Activated CD4-positive, alpha-beta T cell treated with anti-CD3 and anti-CD28 coated beads, Interleukin-2, amount 10 ng/mL, durations not matched to agents 24 days and 14 days (primary cell): Measurements from ENCODE around the gene CASKIN1. TPM values are rescaled to one million over a fixed set of nuclear protein-coding genes. Genes with fewer than 3 reads are reported as not detected.
A peak's percentile ranks its signal among the peaks of the same experiment; 100 is the strongest.

ENCODE experiments used
- DNase-seq: peaks from one replicate; pipeline ENCODE4 v3.0.0; 2022
- H3K27ac Mint-ChIP-seq: one replicate; pipeline ENCODE4 v1.8.0; 2022; ENCODE audit warnings: mild to moderate bottlenecking, mixed read lengths
- H3K27me3 Mint-ChIP-seq: one replicate; pipeline ENCODE4 v1.8.0; 2022; ENCODE audit warnings: mixed read lengths
- H3K36me3 Mint-ChIP-seq: one replicate; pipeline ENCODE4 v1.8.0; 2022; ENCODE audit warnings: low read depth, mild to moderate bottlenecking, mixed read lengths
- H3K4me1 Mint-ChIP-seq: one replicate; pipeline ENCODE4 v1.8.0; 2021; ENCODE audit warnings: mixed read lengths
- H3K4me3 Mint-ChIP-seq: one replicate; pipeline ENCODE4 v1.8.0; 2022; ENCODE audit warnings: mild to moderate bottlenecking, moderate library complexity, mixed read lengths
- H3K9me3 Mint-ChIP-seq: one replicate; pipeline ENCODE4 v1.8.0; 2021; ENCODE audit warnings: mixed read lengths
- intact Hi-C: fragments of 100-400 bp; cut with micrococcal nuclease; formaldehyde crosslinking; loops from one replicate; pipeline ENCODE4 v1.15.1; 2023
- total RNA-seq: library from RNA; stranded (reverse); gene quantifications from 2 replicates; pipeline ENCODE4 v1.2.3, GENCODE V29; 2022

Gene CASKIN1
- total RNA-seq, 1 donor from 2014 or later = 2.3 TPM

- intact Hi-C loops = loop anchor here (10.0 kb wide), 1 partner anchor 226 kb away; the partner anchor contains the start of gene CCNF
- H3K36me3 Mint-ChIP-seq = no peaks in the 10 kb centered on the region
Measured at GRCh38 chr16:2199095-2199494, 2.7 kb upstream of the CASKIN1 start.

GRCh38 chr16:2198283-2198682, 1.9 kb upstream of the CASKIN1 start:
- Mint-ChIP-seq H3K27ac (no peak overlapping the region), H3K36me3 (no peaks in the 10 kb centered on the region), H3K27me3 (peaks cover 43% of the 10 kb centered on the region), H3K4me1 (peaks cover 2% of the 10 kb centered on the region), H3K9me3 (no peaks in the 10 kb centered on the region), H3K4me3 (peak overlapping the region; percentile 26)
- no peak for DNase-seq
- intact Hi-C loops = loop anchor here (10.0 kb wide), 1 partner anchor 227 kb away; the partner anchor contains the start of gene CCNF

More at GRCh38 chr16:2199095-2199494, 2.7 kb upstream of the CASKIN1 start:
- no peak for DNase-seq
- H3K27ac Mint-ChIP-seq = no peak overlapping the region
- no peak overlapping the region for H3K4me3 Mint-ChIP-seq
- peaks cover 41% of the 10 kb centered on the region for H3K27me3 Mint-ChIP-seq
- H3K9me3 Mint-ChIP-seq = no peaks in the 10 kb centered on the region
- H3K4me1 Mint-ChIP-seq = peaks cover 6% of the 10 kb centered on the region

- DNase-seq = no peak
- Mint-ChIP-seq H3K27me3 (peaks cover 43% of the 10 kb centered on the region), H3K27ac (no peak overlapping the region), H3K9me3 (no peaks in the 10 kb centered on the region), H3K4me3 (peak overlapping the region; percentile 26), H3K4me1 (peaks cover 2% of the 10 kb centered on the region), H3K36me3 (no peaks in the 10 kb centered on the region)
- intact Hi-C loops = loop anchor here (10.0 kb wide), 1 partner anchor 227 kb away; the partner anchor contains the start of gene CCNF
Measured at GRCh38 chr16:2197765-2198164, 1.4 kb upstream of the CASKIN1 start.

GRCh38 chr16:2196981-2197511, 641 bp upstream of the CASKIN1 start:
- intact Hi-C loops = loop anchor here (10.0 kb wide), 1 partner anchor 228 kb away; the partner anchor contains the start of gene CCNF
- DNase-seq = no peak
- H3K4me3 Mint-ChIP-seq = peak overlapping the region; percentile 72
- H3K27ac Mint-ChIP-seq = no peak overlapping the region
- H3K36me3 Mint-ChIP-seq = no peaks in the 10 kb centered on the region
- peaks cover 2% of the 10 kb centered on the region for H3K4me1 Mint-ChIP-seq
- peaks cover 40% of the 10 kb centered on the region for H3K27me3 Mint-ChIP-seq
- no peaks in the 10 kb centered on the region for H3K9me3 Mint-ChIP-seq

GRCh38 chr16:2195322-2196161, 863 bp downstream of the CASKIN1 start:
- Mint-ChIP-seq H3K4me3 (peak overlapping the region; percentile 42), H3K36me3 (no peaks in the 10 kb centered on the region), H3K4me1 (peaks cover 2% of the 10 kb centered on the region), H3K27me3 (peaks cover 39% of the 10 kb centered on the region), H3K9me3 (no peaks in the 10 kb centered on the region), H3K27ac (no peak overlapping the region)
- intact Hi-C loops = loop anchor here (2.0 to 10.0 kb wide), 2 partner anchors 55 to 229 kb away; partner anchors contain the start of genes CCNF and ECI1
- no peak for DNase-seq

GRCh38 chr16:2194852-2195321, 1.5 kb downstream of the CASKIN1 start:
- Mint-ChIP-seq H3K9me3 (no peaks in the 10 kb centered on the region), H3K36me3 (no peaks in the 10 kb centered on the region), H3K27ac (no peak overlapping the region), H3K4me1 (peaks cover 2% of the 10 kb centered on the region), H3K4me3 (peak overlapping the region; percentile 42), H3K27me3 (peaks cover 34% of the 10 kb centered on the region)
- DNase-seq = peak; percentile 83
- intact Hi-C loops = loop anchor here (2.0 to 10.0 kb wide), 2 partner anchors 56 to 230 kb away; partner anchors contain the start of genes CCNF and ECI1

GRCh38 chr16:2194166-2194834, 2.1 kb downstream of the CASKIN1 start:
- Mint-ChIP-seq H3K36me3 (no peaks in the 10 kb centered on the region), H3K9me3 (no peaks in the 10 kb centered on the region), H3K27me3 (peaks cover 33% of the 10 kb centered on the region), H3K4me1 (peaks cover 2% of the 10 kb centered on the region), H3K4me3 (peak overlapping the region; percentile 42), H3K27ac (no peak overlapping the region)
- intact Hi-C loops = loop anchor here (2.0 to 10.0 kb wide), 2 partner anchors 57 to 231 kb away; partner anchors contain the start of genes CCNF and ECI1
- peak; percentile 67 for DNase-seq

- no peak for DNase-seq
- intact Hi-C loops = loop anchor here (10.0 kb wide), 1 partner anchor 233 kb away; the partner anchor contains the start of gene CCNF
- Mint-ChIP-seq H3K4me1 (peaks cover 2% of the 10 kb centered on the region), H3K27ac (no peak overlapping the region), H3K27me3 (peaks cover 14% of the 10 kb centered on the region), H3K9me3 (no peaks in the 10 kb centered on the region), H3K4me3 (no peak overlapping the region), H3K36me3 (no peaks in the 10 kb centered on the region)
Measured at GRCh38 chr16:2191446-2191706, 5.0 kb downstream of the CASKIN1 start.

- Mint-ChIP-seq H3K27me3 (peaks cover 14% of the 10 kb centered on the region), H3K4me3 (no peak overlapping the region), H3K4me1 (peaks cover 2% of the 10 kb centered on the region), H3K27ac (no peak overlapping the region), H3K9me3 (no peaks in the 10 kb centered on the region), H3K36me3 (no peaks in the 10 kb centered on the region)
- DNase-seq = no peak
- intact Hi-C loops = loop anchor here (10.0 kb wide), 1 partner anchor 234 kb away; the partner anchor contains the start of gene CCNF
Measured at GRCh38 chr16:2190659-2191445, 5.6 kb downstream of the CASKIN1 start.

- no peaks in the 10 kb centered on the region for H3K9me3 Mint-ChIP-seq
- H3K4me1 Mint-ChIP-seq = peaks cover 2% of the 10 kb centered on the region
- H3K27ac Mint-ChIP-seq = no peak overlapping the region
- peaks cover 12% of the 10 kb centered on the region for H3K27me3 Mint-ChIP-seq
- intact Hi-C loops = loop anchor here (10.0 kb wide), 1 partner anchor 235 kb away; the partner anchor contains the start of gene CCNF
- DNase-seq = no peak
- no peaks in the 10 kb centered on the region for H3K36me3 Mint-ChIP-seq
- H3K4me3 Mint-ChIP-seq = no peak overlapping the region
Measured at GRCh38 chr16:2190002-2190658, 6.3 kb downstream of the CASKIN1 start.

- Mint-ChIP-seq H3K4me3 (no peak overlapping the region), H3K4me1 (no peaks in the 10 kb centered on the region), H3K9me3 (no peaks in the 10 kb centered on the region), H3K27me3 (peaks cover 5% of the 10 kb centered on the region), H3K36me3 (no peaks in the 10 kb centered on the region), H3K27ac (no peak overlapping the region)
- DNase-seq = no peak
- intact Hi-C loops = no loop called here
Measured at GRCh38 chr16:2189252-2189893, 7.0 kb downstream of the CASKIN1 start.

GRCh38 chr16:2188395-2188794, 8.0 kb downstream of the CASKIN1 start:
- Mint-ChIP-seq H3K27me3 (no peaks in the 10 kb centered on the region), H3K36me3 (no peaks in the 10 kb centered on the region), H3K9me3 (no peaks in the 10 kb centered on the region), H3K4me3 (no peak overlapping the region), H3K4me1 (no peaks in the 10 kb centered on the region), H3K27ac (no peak overlapping the region)
- no peak for DNase-seq
- intact Hi-C loops = no loop called here
